Thymus (tissue), 11 donors: ENCODE measurements around the gene SLC38A2. TPM values are rescaled to one million over a fixed set of nuclear protein-coding genes. Genes with fewer than 3 reads are reported as not detected.
"Not testable (repeated sequence)": the region's sequence is repeated elsewhere in the genome, so short reads cannot be mapped to it uniquely, and the experiment has no call there.

Source experiments
- DNase-seq, 9 donors: peaks; one replicate each; pipeline ENCODE4 v3.0.0-alpha.2; 2013; ENCODE audit warnings: low spot score in 9 of 9, low read depth in 6 of 9, missing footprints in 1 of 9
- H3K27ac ChIP-seq, 2 donors: one replicate each; pipeline ENCODE4 v1.5.1; 2013; ENCODE audit warnings: control low read depth in 1 of 2, low read depth in 1 of 2, low read length in 1 of 2, mild to moderate bottlenecking in 1 of 2, moderate library complexity in 1 of 2
- H3K27me3 ChIP-seq, 2 donors: one replicate each; pipeline ENCODE4 v1.5.1; 2013; ENCODE audit warnings: low read length in 1 of 2; ENCODE audit not compliant: control insufficient read depth in 2 of 2, insufficient read depth in 1 of 2
- H3K36me3 ChIP-seq, 2 donors: one replicate each; pipeline ENCODE4 v1.5.1; 2013; ENCODE audit warnings: low read length in 1 of 2, mild to moderate bottlenecking in 1 of 2, moderate library complexity in 1 of 2; ENCODE audit not compliant: control insufficient read depth in 2 of 2, insufficient read depth in 2 of 2
- H3K4me1 ChIP-seq, 2 donors: one replicate each; pipeline ENCODE4 v1.5.1; 2013; ENCODE audit warnings: low read length in 2 of 2; ENCODE audit not compliant: control insufficient read depth in 2 of 2, insufficient read depth in 2 of 2
- H3K4me3 ChIP-seq, 2 donors: one replicate each; pipeline ENCODE4 v1.5.1; 2013; ENCODE audit warnings: low read length in 2 of 2, control low read depth in 1 of 2, mild to moderate bottlenecking in 1 of 2
- H3K9me3 ChIP-seq, 2 donors: one replicate each; pipeline ENCODE4 v1.5.1; 2013; ENCODE audit warnings: low read length in 1 of 2, mild to moderate bottlenecking in 1 of 2; ENCODE audit not compliant: control insufficient read depth in 2 of 2, insufficient read depth in 1 of 2
- WGBS: extraction: QIAGEN DNeasy Blood & Tissue Kit; methylation state at CpG from one replicate; pipeline ENCODE4 v1.1.7; 2013; 5-methylcytosine and 5-hydroxymethylcytosine counted together
- polyA plus RNA-seq: library from polyadenylated mRNA; stranded (reverse); fragments of 200-250 nt; gene quantifications from one replicate; pipeline ENCODE4 v1.2.3, GENCODE V29; 2013
- total RNA-seq: library from RNA; stranded (reverse); fragments of 120-200 nt; gene quantifications from one replicate; pipeline ENCODE4 v1.2.4, GENCODE V29; 2013
- donor health status: healthy.

SLC38A2 gene
- total and polyA plus RNA-seq, 2 donors, result 137 to 144 TPM

DNA sequence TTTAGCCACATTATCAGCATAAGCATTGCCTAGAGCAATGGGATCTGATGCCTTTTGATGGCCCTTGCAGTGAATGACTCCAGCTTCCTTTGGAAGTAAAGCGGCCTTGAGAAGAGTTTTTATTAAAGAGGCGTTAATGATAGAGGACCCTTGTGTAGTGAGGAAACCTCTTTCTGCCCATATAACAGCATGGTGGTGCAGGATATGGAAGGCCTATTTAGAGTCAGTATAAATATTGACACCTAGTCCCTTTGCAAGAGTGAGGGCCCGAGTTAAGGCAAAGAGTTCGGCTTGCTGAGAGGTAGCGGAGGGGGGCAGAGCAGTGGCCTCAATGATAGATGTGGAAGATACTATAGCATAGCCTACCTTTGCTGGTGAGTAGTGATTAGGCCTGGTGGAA, 47.5 kb downstream of the SLC38A2 start:
- not testable (repeated sequence) for H3K36me3 ChIP-seq, H3K4me1 ChIP-seq, DNase-seq, H3K27me3 ChIP-seq, H3K9me3 ChIP-seq, H3K27ac ChIP-seq, H3K4me3 ChIP-seq
- 96% methylated on average over 5 of the region's 5 CpGs for WGBS

DNA sequence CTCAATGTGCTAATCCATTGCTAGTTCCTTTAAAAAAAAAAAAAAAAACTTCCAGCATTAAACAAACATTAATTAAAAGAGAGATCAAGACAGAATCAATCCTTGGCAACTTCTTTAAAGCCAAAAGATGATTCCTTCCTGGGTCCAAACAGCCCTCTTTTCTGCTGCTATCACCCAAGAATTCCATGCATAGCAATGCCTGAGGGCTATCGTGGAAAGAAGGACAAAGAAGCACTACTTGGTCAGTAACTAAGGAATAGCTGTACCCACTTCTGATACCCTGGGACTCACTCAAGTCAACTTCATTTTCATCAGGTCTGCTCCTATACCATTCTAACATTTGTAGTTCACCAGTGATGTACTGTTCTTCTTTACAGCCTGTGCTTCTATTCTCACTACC, 51.8 kb downstream of the SLC38A2 start:
- Histone ChIP-seq H3K27me3 (no peaks in the 10 kb centered on the region), H3K4me3 (no peak overlapping the region), H3K9me3 (no peaks in the 10 kb centered on the region), H3K4me1 (no peaks in the 10 kb centered on the region), H3K27ac (no peak overlapping the region), H3K36me3 (no peaks in the 10 kb centered on the region)
- 98% methylated on average over 1 of the region's 1 CpG for WGBS
- DNase-seq, result no peak

DNA sequence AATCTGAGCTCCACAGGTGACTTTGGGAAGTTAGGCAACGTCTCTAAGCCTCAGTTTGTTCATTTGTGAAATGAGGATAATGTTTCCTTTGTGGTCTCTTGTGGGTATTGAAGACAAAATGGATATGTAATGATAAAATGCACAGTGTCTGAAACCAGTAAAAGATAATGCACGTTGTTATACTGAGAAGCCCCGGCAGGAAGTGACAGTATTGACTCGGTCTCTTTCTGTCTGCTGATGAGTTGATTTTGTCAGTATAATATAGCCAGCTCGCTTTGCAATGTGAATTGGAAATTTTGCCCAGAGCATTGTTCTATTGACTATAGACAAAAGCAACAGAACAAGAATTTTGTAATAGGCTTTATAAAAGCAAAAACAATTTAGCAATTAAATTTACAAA, 54.5 kb downstream of the SLC38A2 start:
- 94% methylated on average over 5 of the region's 5 CpGs for WGBS
- Histone ChIP-seq H3K9me3 (no peaks in the 10 kb centered on the region), H3K4me3 (no peak overlapping the region), H3K36me3 (no peaks in the 10 kb centered on the region), H3K27ac (no peak overlapping the region), H3K27me3 (no peaks in the 10 kb centered on the region), H3K4me1 (no peaks in the 10 kb centered on the region)
- no peak for DNase-seq

Other genes starting within 250 kb of the SLC38A2 start
- 81.6 TPM for gene SLC38A1, start 103.7 kb downstream of the SLC38A2 start, total RNA-seq
- gene SLC38A1, start 103.7 kb downstream of the SLC38A2 start, polyA plus RNA-seq, result 54.4 TPM